Prostate gland (tissue), 2 donors: ENCODE measurements around the gene CES3. TPM values are rescaled to one million over a fixed set of nuclear protein-coding genes. Genes with fewer than 3 reads are reported as not detected.
"Not testable (repeated sequence)": the region's sequence is repeated elsewhere in the genome, so short reads cannot be mapped to it uniquely, and the experiment has no call there.

ENCODE experiments used
- DNase-seq: peaks from one replicate; pipeline ENCODE4 v3.0.0-alpha.2; 2019; ENCODE audit warnings: low spot score
- H3K27ac ChIP-seq, 2 donors: fragments of 200-600 bp; sonication (generic); 2 replicates each; pipeline ENCODE4 v1.5.1; 2017 to 2019
- H3K27me3 ChIP-seq: fragments of 200-600 bp; sonication (generic); replicated peaks from 2 replicates; pipeline ENCODE4 v1.5.1; 2019; ENCODE audit not compliant: insufficient read depth
- H3K36me3 ChIP-seq, 2 donors: fragments of 200-600 bp; sonication (generic); 1 replicate in 1 of 2; 2 replicates in 1 of 2; pipeline versions ENCODE4 v1.5.1 to v1.8.1; 2017 to 2019
- H3K4me1 ChIP-seq: fragments of 200-600 bp; sonication (generic); replicated peaks from 2 replicates; pipeline ENCODE4 v1.5.1; 2019
- H3K4me3 ChIP-seq, 2 donors: fragments of 200-600 bp; sonication (generic); 2 replicates each; pipeline ENCODE4 v1.5.1; 2017 to 2019
- H3K9me3 ChIP-seq: fragments of 200-600 bp; sonication (generic); 2 replicates; pipeline ENCODE4 v1.5.1; 2017
- CTCF ChIP-seq, 4 experiments: fragments of 200-600 bp in 2 of 4; fragments of 450-650 bp in 2 of 4; sonication (generic) in 2 of 4; IDR thresholded peaks; 1 replicate in 3 of 4; 2 replicates in 1 of 4; pipeline ENCODE4 v1.5.1; 2016 to 2019; ENCODE audit warnings: antibody characterized with exemption in 4 of 4, mild to moderate bottlenecking in 2 of 4, moderate library complexity in 2 of 4
- POLR2A ChIP-seq: fragments of 450-650 bp; IDR thresholded peaks from one replicate; pipeline ENCODE4 v1.6.1; 2016; ENCODE audit warnings: antibody characterized with exemption, mild to moderate bottlenecking
- POLR2AphosphoS5 ChIP-seq: sonication (generic); formaldehyde crosslinking; IDR thresholded peaks from one replicate; pipeline ENCODE4 v1.6.1; 2017; ENCODE audit warnings: antibody characterized with exemption
- WGBS: methylation state at CpG from one replicate; pipeline ENCODE4 v1.1.5; 2018; 5-methylcytosine and 5-hydroxymethylcytosine counted together
- intact Hi-C: fragments of 100-400 bp; cut with DNase I; formaldehyde crosslinking; loops from one replicate; pipeline ENCODE4 v1.14.2; 2022
- total RNA-seq, 2 donors: library from RNA; depleted of rRNA; stranded (reverse); fragments of >200 nt; gene quantifications; one replicate each; pipeline ENCODE4 v1.1.0, GENCODE V29; 2016

CES3 gene
- total RNA-seq, 2 donors from 2014 or later, result 0.36 to 0.80 TPM

GRCh38 chr16:66944054-66944441 lies 17.0 kb upstream of the CES3 start:
- Histone ChIP-seq H3K27me3 (no peaks in the 10 kb centered on the region), H3K4me1 (no peaks in the 10 kb centered on the region), H3K9me3 (no peaks in the 10 kb centered on the region), H3K4me3 (no peak overlapping the region), H3K36me3 (peaks cover 4 to 21% of the 10 kb centered on the region in 2 donors), H3K27ac (no peak overlapping the region)
- intact Hi-C loops, result no loop called here
- no peak for DNase-seq
- no peak for TF ChIP-seq CTCF (IDR thresholded peaks at IDR 0.05)
- no peak for TF ChIP-seq POLR2AphosphoS5
- no peak for TF ChIP-seq POLR2A
- WGBS, result 84% methylated on average over 5 of the region's 5 CpGs

DNA sequence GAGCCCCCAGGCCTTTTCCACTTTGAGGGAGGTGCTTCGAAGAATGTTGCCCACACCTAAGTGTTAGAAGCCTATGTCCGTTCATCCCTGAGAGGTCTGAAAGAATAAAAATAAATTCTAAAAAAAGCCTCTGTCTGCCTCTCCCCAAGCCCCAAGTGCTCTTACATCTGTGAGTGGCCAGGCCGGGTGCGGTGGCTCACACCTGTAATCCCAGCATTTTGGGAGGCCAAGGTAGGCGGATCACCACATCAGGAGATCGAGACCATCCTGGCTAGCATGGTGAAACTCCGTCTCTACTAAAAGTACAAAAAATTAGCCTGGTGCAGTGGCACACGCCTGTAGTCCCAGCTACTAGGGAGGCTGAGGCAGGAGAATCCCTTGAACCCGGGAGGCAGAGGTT lies 16.1 kb upstream of the CES3 start:
- H3K9me3 ChIP-seq, H3K27ac ChIP-seq, H3K4me3 ChIP-seq, H3K4me1 ChIP-seq, H3K27me3 ChIP-seq, intact Hi-C loops, DNase-seq: not testable (repeated sequence)
- WGBS, result 86% methylated on average over 9 of the region's 9 CpGs
- H3K36me3 ChIP-seq, result peaks cover 4 to 20% of the 10 kb centered on the region in 2 donors

- no peaks in the 10 kb centered on the region for H3K9me3 ChIP-seq
- whole genome bisulfite sequencing, result 89% methylated on average over 4 of the region's 4 CpGs
- no peak overlapping the region for H3K4me3 ChIP-seq
- TF ChIP-seq CTCF (IDR thresholded peaks at IDR 0.05), result no peak
- TF ChIP-seq POLR2AphosphoS5, result no peak
- TF ChIP-seq POLR2A, result no peak
- H3K4me1 ChIP-seq, result no peaks in the 10 kb centered on the region
- no peak for DNase-seq
- no peaks in the 10 kb centered on the region for H3K27me3 ChIP-seq
- no peak overlapping the region for H3K27ac ChIP-seq
- intact Hi-C loops, result no loop called here
- H3K36me3 ChIP-seq, result peaks cover 4 to 10% of the 10 kb centered on the region in 2 donors
Measured at GRCh38 chr16:66945939-66946338, 15.1 kb upstream of the CES3 start.

GRCh38 chr16:66946541-66946940 lies 14.5 kb upstream of the CES3 start:
- Histone ChIP-seq H3K36me3 (peaks cover 4% of the 10 kb centered on the region in 2 donors), H3K27me3 (no peaks in the 10 kb centered on the region), H3K4me1 (no peaks in the 10 kb centered on the region), H3K27ac (no peak overlapping the region), H3K9me3 (no peaks in the 10 kb centered on the region), H3K4me3 (no peak overlapping the region)
- no peak for TF ChIP-seq CTCF (IDR thresholded peaks at IDR 0.05)
- no peak for DNase-seq
- 69% methylated on average over 7 of the region's 7 CpGs for WGBS
- intact Hi-C loops, result no loop called here

DNA sequence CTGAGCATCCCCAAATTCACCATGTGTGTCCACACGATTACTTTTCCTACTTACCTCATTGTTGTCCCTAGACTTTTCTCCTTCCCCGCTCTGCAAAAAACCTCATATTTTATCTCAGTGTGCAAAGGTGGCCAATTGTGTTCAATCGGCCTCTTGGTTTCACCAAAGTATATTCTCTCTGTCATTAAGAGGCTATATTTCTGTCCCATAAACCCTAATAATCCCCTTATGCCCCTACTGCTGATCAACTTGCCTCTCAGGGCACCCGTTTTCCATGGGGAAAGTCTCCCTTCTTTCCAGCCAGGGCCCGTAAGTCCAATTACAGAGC lies 14.1 kb upstream of the CES3 start:
- Histone ChIP-seq H3K36me3 (peaks cover under 1 to 4% of the 10 kb centered on the region in 2 donors), H3K27ac (no peak overlapping the region), H3K4me1 (no peaks in the 10 kb centered on the region), H3K4me3 (no peak overlapping the region), H3K9me3 (no peaks in the 10 kb centered on the region), H3K27me3 (no peaks in the 10 kb centered on the region)
- no peak for DNase-seq
- WGBS, result 24% methylated on average over 5 of the region's 5 CpGs
- TF ChIP-seq POLR2AphosphoS5 (no peak), POLR2A (no peak)
- intact Hi-C loops, result no loop called here

DNA sequence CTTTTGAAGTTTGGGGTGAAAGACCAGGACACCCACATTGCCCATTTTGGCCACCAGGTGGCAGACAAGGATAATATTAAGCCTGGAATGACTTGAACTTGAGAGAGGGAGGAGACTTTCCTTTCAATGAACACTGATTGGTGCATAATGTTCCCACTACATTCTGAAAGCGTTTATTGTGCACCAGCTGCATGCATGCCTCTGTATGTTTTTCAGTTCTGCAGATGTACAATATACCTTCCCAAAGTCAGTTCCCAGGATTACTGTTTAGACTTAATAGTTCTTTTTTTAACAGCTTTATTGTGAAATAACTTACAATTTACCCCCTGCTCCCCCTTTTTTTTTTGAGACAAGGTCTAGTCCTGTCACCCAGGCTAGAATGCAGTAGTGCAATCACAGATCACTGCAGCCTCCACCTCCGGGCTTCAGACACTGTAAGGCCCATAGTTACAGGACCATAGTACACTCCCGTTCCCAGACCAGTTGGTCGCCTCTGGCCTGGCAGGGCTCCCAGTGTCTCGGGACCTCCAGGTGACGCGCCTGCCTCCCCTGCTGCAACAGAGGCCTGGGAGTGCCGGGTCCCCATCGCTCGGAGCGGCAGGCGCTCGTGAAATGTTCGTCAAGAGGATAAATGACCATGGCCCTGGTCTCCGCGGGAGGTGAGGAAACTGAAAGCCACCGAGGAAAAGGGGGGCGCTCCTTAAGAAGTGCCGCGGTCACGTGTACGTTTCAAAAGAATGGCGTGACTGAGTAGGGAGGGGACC lies 13.6 kb upstream of the CES3 start:
- H3K4me1 ChIP-seq, result no peaks in the 10 kb centered on the region
- peak; percentile 81 to 91 (median 90) for TF ChIP-seq CTCF (IDR thresholded peaks at IDR 0.05)
- peak; percentile 75 for TF ChIP-seq POLR2AphosphoS5
- TF ChIP-seq POLR2A, result no peak
- no peak overlapping the region for H3K27ac ChIP-seq
- DNase-seq, result peak; percentile 80
- H3K36me3 ChIP-seq, result no peaks in the 10 kb centered on the region
- 0% methylated on average over 18 of the region's 23 CpGs for WGBS
- no peaks in the 10 kb centered on the region for H3K27me3 ChIP-seq
- no peaks in the 10 kb centered on the region for H3K9me3 ChIP-seq
- peak overlapping the region; percentile 35 to 41 for H3K4me3 ChIP-seq
- intact Hi-C loops, result no loop called here
